ENCODE results near the gene ESAM.
A peak's percentile ranks its signal among the peaks of the same experiment; 100 is the strongest.
"Not testable (repeated sequence)": the region's sequence is repeated elsewhere in the genome, so short reads cannot be mapped to it uniquely, and the experiment has no call there.

The ESAM gene

GRCh38 chr11:124776865-124777645 lies 15.0 kb upstream of the ESAM start:
- no peak for DNase-seq (ENCODE audit: low read depth)
- TF ChIP-seq CTCF (IDR thresholded peaks at IDR 0.05; ENCODE audit: insufficient read depth, low read depth, low read length, missing control alignments) = no peak
- no peak overlapping the region for H3K4me3 ChIP-seq (ENCODE audit: low read depth, low read length)

- not testable (repeated sequence) for DNase-seq (ENCODE audit: low read depth); H3K4me3 ChIP-seq (ENCODE audit: low read depth, low read length)
Observed at GRCh38 chr11:124770959-124771358, 8.9 kb upstream of the ESAM start.

GRCh38 chr11:124769806-124770774 lies 8.0 kb upstream of the ESAM start:
- no peak overlapping the region for H3K4me3 ChIP-seq (ENCODE audit: low read depth, low read length)
- no peak for TF ChIP-seq CTCF (IDR thresholded peaks at IDR 0.05; ENCODE audit: insufficient read depth, low read depth, low read length, missing control alignments)
- DNase-seq (ENCODE audit: low read depth) = no peak

- no peak for DNase-seq (ENCODE audit: low read depth)
Observed at GRCh38 chr11:124768914-124769313, 6.8 kb upstream of the ESAM start.

GRCh38 chr11:124766156-124766555 lies 4.1 kb upstream of the ESAM start:
- no peak for TF ChIP-seq CTCF (IDR thresholded peaks at IDR 0.05; ENCODE audit: insufficient read depth, low read depth, low read length, missing control alignments)
- H3K4me3 ChIP-seq (ENCODE audit: low read depth, low read length) = no peak overlapping the region

More at GRCh38 chr11:124768914-124769313, 6.8 kb upstream of the ESAM start:
- H3K4me3 ChIP-seq (ENCODE audit: low read depth, low read length) = no peak overlapping the region
- no peak for TF ChIP-seq CTCF (IDR thresholded peaks at IDR 0.05; ENCODE audit: insufficient read depth, low read depth, low read length, missing control alignments)

GRCh38 chr11:124763156-124763947 lies 1.3 kb upstream of the ESAM start:
- DNase-seq (ENCODE audit: low read depth) = peak; percentile 84
- H3K4me3 ChIP-seq (ENCODE audit: low read depth, low read length) = peak overlapping the region; percentile 74
- peak; percentile 82 for TF ChIP-seq CTCF (IDR thresholded peaks at IDR 0.05; ENCODE audit: insufficient read depth, low read depth, low read length, missing control alignments)

More at GRCh38 chr11:124766156-124766555, 4.1 kb upstream of the ESAM start:
- no peak for DNase-seq (ENCODE audit: low read depth)
